GM21526 (cell line): ENCODE results near the gene MAP2K3.

ENCODE experiments used
- ATAC-seq: cut with Tn5 transposase; IDR thresholded peaks from one replicate; pipeline ENCODE4 v1.9.1; 2021; ENCODE audit warnings: moderate library complexity; ENCODE audit not compliant: unreplicated experiment, low FRiP score

The MAP2K3 gene

DNA sequence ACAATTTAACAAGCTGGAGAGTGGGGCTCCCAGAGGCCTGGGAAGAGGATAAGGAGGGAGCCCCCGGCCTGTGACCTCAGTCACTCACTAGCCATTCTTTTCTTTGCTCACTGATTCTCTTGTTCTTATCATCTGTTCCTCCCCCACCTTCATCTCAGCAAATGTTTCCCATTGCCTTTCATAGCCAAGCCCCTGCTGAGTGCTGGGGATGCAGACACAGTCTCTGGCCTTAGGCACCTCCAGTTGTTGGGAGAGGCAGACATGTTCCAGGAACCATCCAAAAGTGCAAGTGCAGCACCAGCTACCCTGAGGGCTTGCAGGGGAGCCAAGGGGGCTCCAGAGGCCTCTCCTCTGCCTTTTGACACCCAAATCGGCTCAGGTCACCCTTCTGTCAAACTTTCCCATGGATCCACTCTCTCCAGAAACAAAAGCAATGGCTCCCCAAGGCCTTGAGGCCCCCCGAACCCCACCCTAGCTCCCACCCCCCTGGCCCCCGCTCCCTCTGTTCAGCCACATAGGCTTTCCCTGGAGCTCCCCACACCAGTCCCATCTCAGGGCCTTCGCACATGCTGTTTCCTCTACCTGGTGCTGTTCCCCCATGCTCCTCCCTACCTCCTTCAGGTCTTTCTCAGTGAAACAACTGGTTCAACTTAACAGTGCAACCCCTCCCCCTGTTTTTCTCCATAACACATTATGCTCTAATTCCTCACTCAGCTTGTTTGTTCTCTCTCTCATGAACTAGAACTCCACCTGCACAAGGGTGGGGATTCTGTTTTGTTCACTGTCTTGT, 76.7 kb downstream of the MAP2K3 start:
- ATAC-seq, result no peak

DNA sequence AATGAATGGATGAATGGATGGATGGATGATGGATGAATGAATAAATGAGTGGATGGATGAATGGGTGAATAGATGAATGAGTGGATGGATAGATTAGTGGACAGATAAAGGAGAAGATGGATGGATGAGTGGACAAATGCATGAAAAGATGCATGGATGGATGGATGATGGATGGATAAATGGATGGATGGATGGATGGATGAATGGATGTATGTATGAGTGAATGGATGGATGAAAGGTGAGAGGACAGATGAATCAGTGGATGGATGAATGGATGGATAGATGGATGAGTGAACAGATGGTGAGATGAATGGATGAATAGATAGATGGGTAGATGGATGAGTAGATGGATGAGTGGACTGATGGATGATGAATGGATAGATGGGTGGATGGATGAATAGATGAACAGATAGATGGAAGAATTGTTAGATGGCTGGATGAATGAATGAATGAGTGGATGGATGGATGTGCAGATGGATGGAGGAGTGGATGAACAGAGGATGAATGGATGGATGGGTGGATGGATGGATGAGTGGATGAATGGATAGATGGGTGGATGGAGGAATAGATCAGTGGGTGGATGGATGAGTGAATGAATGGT, 77.9 kb downstream of the MAP2K3 start:
- ATAC-seq, result no peak

DNA sequence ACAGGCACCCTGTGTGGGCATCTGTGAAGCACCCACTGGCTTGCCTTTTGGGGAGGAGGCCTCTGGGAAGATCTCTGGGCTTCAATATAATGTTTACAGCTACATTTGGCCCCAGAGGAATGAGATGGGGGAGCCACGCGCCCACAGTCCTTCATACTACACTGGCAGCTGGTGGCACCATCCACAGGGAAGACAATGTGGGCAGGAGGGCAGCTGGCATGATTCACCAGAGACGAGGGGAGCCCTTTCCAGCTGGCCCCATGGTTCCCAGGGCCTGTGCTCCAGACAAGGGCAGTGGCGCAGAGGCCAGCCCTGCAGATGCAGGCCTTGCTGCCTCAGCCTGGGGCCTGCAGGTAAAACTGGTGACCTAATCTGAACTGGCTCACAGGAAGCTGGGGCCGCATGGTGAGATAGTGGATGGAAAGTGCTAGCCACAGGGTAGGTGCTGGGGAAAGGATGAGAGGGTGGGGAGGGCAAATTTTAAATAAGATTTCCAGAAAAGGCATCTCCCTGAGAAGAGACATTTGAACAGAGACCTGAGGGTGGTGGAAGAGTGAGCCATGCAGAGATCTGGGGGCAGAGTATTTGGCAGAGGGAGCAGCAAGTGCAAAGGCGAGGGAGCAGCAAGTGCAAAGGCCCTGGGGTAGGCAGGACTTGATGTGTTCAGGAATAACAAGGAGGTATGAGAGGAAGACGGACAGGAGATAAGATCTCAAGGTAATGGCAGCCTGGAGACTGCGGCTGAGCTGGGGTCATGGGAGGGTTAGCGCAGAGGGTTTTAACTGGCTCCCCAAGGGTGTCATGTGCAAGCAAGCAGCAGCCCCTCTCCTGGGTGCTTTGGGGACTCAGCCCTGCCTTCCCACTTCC, 79.5 kb downstream of the MAP2K3 start:
- no peak for ATAC-seq
